Measurements from ENCODE around the gene NAV2. TPM values are rescaled to one million over a fixed set of nuclear protein-coding genes. Genes with fewer than 3 reads are reported as not detected.

The NAV2 gene
- total and polyA plus RNA-seq, 3 donors from 2014 or later, result 3.4 to 6.0 (median 3.9) TPM

DNA sequence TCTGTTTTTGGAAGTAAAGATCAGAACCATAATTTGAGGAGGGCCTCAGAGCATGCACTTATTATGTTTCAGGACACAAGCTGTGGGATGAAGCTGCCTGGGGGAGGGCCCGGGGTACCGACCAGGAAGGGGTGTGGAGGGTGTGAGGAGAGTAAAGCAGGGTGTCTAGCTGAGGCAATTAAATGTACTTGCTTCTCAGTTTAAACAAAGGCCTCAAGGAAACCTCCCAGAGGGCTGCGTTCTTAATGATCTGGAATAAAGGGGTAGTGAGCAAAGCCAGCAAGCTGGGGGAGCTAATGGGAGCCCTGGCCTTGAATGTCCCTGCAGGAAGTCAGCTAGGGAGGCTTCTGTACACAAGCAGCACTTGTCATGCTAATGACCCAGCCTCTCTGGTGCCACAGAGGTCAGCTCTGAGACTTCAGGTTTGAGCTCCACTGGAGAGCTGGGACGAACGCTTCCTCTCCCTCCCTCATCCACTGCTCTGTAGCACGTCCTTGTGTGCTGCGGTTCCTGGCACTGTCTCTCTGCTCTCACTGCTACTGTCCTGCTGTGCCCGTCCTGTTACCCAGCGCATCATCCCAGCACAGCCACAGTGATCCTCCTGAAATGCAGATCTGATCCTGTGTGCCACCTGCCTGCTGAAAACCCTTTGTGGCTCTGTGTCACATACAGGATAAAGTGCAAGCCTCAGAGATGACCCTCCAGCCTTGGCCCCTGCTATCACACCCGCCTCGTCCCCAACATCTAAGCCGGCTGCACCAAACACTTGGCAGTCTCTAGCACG is 287.9 kb downstream of the NAV2 start:
- H3K4me1 ChIP-seq, result no peaks in the 10 kb centered on the region
- H3K36me3 ChIP-seq (ENCODE audit: low read depth, missing control alignments), result no peaks in the 10 kb centered on the region
- no peak overlapping the region for H3K4me3 ChIP-seq
- H3K27me3 ChIP-seq, result no peaks in the 10 kb centered on the region
- no peak overlapping the region for H3K27ac ChIP-seq
- intact Hi-C loops (cut with DNase I; ENCODE audit: low total_unique reads), result no loop called here
- WGBS, 2 donors, result 56 to 63% methylated on average over 13 of the region's 13 CpGs
- peak; percentile 30 for DNase-seq
- no peaks in the 10 kb centered on the region for H3K9me3 ChIP-seq
- TF ChIP-seq POLR2A (IDR thresholded peaks at IDR 0.05), result no peak
- TF ChIP-seq, protein P1, sequence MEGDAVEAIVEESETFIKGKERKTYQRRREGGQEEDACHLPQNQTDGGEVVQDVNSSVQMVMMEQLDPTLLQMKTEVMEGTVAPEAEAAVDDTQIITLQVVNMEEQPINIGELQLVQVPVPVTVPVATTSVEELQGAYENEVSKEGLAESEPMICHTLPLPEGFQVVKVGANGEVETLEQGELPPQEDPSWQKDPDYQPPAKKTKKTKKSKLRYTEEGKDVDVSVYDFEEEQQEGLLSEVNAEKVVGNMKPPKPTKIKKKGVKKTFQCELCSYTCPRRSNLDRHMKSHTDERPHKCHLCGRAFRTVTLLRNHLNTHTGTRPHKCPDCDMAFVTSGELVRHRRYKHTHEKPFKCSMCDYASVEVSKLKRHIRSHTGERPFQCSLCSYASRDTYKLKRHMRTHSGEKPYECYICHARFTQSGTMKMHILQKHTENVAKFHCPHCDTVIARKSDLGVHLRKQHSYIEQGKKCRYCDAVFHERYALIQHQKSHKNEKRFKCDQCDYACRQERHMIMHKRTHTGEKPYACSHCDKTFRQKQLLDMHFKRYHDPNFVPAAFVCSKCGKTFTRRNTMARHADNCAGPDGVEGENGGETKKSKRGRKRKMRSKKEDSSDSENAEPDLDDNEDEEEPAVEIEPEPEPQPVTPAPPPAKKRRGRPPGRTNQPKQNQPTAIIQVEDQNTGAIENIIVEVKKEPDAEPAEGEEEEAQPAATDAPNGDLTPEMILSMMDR (IDR thresholded peaks at IDR 0.05), result no peak

DNA sequence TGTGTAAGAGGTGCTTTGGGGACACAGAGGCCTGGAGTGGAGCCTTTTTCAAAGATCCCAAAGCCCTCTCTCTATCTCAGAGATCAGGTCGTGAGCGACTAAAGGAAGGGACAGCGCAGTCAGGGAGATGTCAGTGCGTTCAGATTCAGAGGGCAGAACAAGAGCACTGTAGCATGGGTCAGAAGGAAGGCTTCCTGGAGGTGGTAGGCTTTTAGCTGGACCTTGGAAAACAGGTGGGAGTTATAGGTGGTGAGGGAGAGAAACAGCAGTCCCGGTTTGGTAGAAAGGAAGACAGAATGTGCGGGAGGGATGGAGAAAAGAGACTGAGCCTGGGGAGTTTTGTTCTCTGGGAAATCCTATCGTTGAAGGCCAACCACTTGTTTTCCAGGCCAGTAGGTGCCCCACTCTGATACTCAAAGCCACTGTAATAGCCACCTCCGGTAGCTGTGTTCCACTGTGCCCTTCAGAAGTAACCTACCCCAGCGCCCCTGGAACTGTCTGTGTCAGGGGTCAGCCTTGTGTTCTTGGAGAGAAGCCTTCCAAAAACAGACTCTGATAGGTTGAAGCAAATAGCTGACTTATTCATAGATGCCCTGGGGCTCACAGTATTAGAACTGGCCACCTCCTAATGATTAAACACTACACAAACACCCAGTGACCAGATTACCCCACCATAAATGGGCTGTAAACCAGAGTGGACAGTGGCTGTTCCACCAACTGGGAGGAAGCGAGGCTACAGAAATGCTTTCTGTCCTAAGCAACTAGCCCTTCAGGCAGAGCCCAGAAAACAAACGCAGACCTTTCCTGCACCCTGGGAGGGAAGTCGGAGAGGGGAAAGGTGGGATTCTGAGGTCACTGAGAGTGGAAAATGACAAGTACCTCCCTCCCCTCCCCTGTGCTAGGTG is 289.9 kb downstream of the NAV2 start:
- H3K27ac ChIP-seq, result no peak overlapping the region
- intact Hi-C loops (cut with DNase I; ENCODE audit: low total_unique reads), result no loop called here
- WGBS, 2 donors, result 80% methylated on average over 12 of the region's 12 CpGs
- no peak for DNase-seq
- H3K4me1 ChIP-seq, result no peaks in the 10 kb centered on the region
- H3K9me3 ChIP-seq, result no peaks in the 10 kb centered on the region
- H3K4me3 ChIP-seq, result no peak overlapping the region
- no peaks in the 10 kb centered on the region for H3K27me3 ChIP-seq
- no peak for TF ChIP-seq POLR2A (IDR thresholded peaks at IDR 0.05)
- TF ChIP-seq, protein P1 (IDR thresholded peaks at IDR 0.05), result no peak
- H3K36me3 ChIP-seq (ENCODE audit: low read depth, missing control alignments), result no peaks in the 10 kb centered on the region

DNA sequence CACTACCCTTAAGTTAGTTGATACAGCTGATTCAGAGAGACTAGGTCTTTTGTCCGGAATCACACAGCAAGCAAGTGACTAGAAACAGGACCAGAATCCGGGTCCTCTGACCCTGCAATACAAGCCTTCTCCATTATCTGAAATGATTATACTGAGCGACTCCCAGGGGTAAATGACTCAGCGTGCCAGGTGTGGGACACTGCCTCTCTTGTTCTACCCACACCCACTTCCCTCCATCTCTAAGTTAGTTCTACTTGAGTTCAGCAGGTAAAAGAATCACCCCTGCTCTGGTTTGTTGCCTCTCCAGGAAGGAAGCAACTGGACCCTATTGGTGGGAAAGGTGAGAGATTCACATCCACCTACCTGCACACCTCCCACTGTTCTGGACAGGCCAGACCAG is 290.7 kb downstream of the NAV2 start:
- H3K27ac ChIP-seq, result no peak overlapping the region
- H3K27me3 ChIP-seq, result no peaks in the 10 kb centered on the region
- TF ChIP-seq POLR2A (IDR thresholded peaks at IDR 0.05), result no peak
- TF ChIP-seq, protein P1 (IDR thresholded peaks at IDR 0.05), result no peak
- H3K36me3 ChIP-seq (ENCODE audit: low read depth, missing control alignments), result no peaks in the 10 kb centered on the region
- no peaks in the 10 kb centered on the region for H3K4me1 ChIP-seq
- H3K9me3 ChIP-seq, result no peaks in the 10 kb centered on the region
- 70 to 72% methylated on average over 4 of the region's 4 CpGs for WGBS, 2 donors
- DNase-seq, result no peak
- no peak overlapping the region for H3K4me3 ChIP-seq
- intact Hi-C loops (cut with DNase I; ENCODE audit: low total_unique reads), result no loop called here

DNA sequence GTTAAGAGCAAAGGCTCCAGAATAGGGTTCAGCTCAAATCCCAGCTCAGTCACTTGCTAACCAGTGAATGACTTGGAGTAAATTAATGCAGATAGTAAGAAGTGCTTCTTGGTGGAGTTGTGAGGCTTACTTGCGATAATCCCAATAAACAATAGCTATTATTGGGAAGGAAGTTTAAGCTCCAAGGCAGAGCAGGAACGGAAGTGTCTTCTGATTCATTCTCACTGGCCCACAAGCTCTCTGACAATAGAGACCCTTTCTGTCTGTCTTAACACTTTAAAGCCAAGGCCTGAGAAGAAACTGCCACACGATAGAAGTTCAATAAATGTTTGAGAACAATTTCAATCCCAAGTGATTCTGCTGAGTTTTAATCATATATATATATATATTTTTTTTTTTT is 292.2 kb downstream of the NAV2 start:
- Histone ChIP-seq H3K9me3 (no peaks in the 10 kb centered on the region), H3K36me3 (ENCODE audit: low read depth, missing control alignments) (no peaks in the 10 kb centered on the region), H3K27ac (no peak overlapping the region), H3K4me1 (no peaks in the 10 kb centered on the region), H3K4me3 (no peak overlapping the region), H3K27me3 (no peaks in the 10 kb centered on the region)
- no peak for DNase-seq
- intact Hi-C loops (cut with DNase I; ENCODE audit: low total_unique reads), result no loop called here
- WGBS, 2 donors, result 86 to 92% methylated on average over 3 of the region's 3 CpGs
- TF ChIP-seq, protein P1 (IDR thresholded peaks at IDR 0.05), result no peak
- TF ChIP-seq POLR2A (IDR thresholded peaks at IDR 0.05), result no peak

Measured in testis (tissue), 3 donors.